Transverse colon (tissue), 4 donors: ENCODE results near the gene COLQ.

Source experiments
- CTCF ChIP-seq, 5 experiments: fragments of 200-600 bp in 3 of 5; fragments of 450-650 bp in 2 of 5; sonication (generic) in 3 of 5; IDR thresholded peaks; 1 replicate in 2 of 5; 2 replicates in 3 of 5; pipeline ENCODE4 v1.5.1; 2016 to 2017; ENCODE audit warnings: antibody characterized with exemption in 5 of 5, inconsistent platforms in 3 of 5, mild to moderate bottlenecking in 2 of 5, moderate library complexity in 1 of 5
- EP300 ChIP-seq: sonication (generic); formaldehyde crosslinking; IDR thresholded peaks from one replicate; pipeline ENCODE4 v1.6.1; 2017; ENCODE audit warnings: antibody characterized with exemption, low read depth
- POLR2A ChIP-seq: fragments of 450-650 bp; IDR thresholded peaks from one replicate; pipeline ENCODE4 v1.6.1; 2016; ENCODE audit warnings: antibody characterized with exemption, mild to moderate bottlenecking, moderate library complexity
- POLR2AphosphoS5 ChIP-seq, 3 donors: sonication (generic); formaldehyde crosslinking; IDR thresholded peaks; one replicate each; pipeline ENCODE4 v1.6.1; 2016; ENCODE audit warnings: antibody characterized with exemption in 3 of 3

- no peak for TF ChIP-seq EP300
- TF ChIP-seq CTCF (IDR thresholded peaks at IDR 0.05): no peak
- no peak for TF ChIP-seq POLR2AphosphoS5 (IDR thresholded peaks at IDR 0.05)
- TF ChIP-seq POLR2A: no peak
Observed at GRCh38 chr3:15520804-15521572, 518 bp downstream of the COLQ start.
